SIG-M5 treated with dmso at 0.1 percent for 504 hours (cell line): Measurements from ENCODE around the gene PAGR1.
"Not testable (repeated sequence)": the region's sequence is repeated elsewhere in the genome, so short reads cannot be mapped to it uniquely, and the experiment has no call there.

Experiments
- DNase-seq: peaks from one replicate; lab custom pipeline; 2025; ENCODE audit not compliant: unreplicated experiment; lab: John Stamatoyannopoulos, UW

Gene PAGR1

GRCh38 chr16:29862383-29862883, 46.5 kb downstream of the PAGR1 start:
- peak; percentile 6 for DNase-seq

GRCh38 chr16:29862884-29863668, 47.1 kb downstream of the PAGR1 start, which contains the start of gene CDIPT:
Gene CDIPT, minus strand, starts transcription at chr16:29863226. Its CDS starts 369 bp downstream, at chr16:29862857.
- peak; percentile 95 for DNase-seq

DNA sequence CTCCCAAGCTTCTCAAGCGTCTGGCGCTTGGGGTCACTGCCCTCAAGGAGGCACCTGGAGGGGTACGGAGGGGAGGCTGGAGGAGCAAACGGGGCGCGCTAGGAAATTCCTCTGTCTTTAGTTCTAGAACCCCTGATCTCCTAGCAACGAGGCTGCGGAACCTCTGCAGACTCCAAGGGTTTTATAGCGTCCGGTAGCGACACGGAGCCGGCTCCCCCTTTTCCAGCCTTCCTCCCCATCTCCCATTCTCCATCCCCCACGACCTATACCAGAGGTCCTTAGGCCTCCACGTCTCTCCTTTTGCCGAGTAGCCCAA, 47.7 kb downstream of the PAGR1 start:
- DNase-seq: no peak

DNA sequence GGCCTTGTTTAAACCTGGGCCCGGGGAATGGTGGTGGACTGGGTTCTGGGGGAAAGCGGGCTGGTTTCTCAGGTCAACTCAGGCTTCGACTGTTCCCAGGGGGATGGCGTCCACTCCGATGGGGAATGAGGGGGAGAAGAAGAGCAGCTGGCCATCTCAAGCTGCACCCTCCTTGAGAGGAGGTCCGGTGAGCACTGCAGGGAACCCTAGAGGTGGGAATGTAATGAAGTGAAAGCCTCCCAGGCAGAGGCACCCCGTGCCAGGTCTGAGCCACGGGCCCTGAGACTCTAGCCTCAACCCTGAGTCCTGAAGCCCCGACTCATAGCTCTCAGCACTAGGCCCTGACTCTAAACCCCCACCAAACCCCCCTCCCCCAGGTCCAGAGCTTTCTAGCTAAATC, 48.3 kb downstream of the PAGR1 start:
- no peak for DNase-seq

DNA sequence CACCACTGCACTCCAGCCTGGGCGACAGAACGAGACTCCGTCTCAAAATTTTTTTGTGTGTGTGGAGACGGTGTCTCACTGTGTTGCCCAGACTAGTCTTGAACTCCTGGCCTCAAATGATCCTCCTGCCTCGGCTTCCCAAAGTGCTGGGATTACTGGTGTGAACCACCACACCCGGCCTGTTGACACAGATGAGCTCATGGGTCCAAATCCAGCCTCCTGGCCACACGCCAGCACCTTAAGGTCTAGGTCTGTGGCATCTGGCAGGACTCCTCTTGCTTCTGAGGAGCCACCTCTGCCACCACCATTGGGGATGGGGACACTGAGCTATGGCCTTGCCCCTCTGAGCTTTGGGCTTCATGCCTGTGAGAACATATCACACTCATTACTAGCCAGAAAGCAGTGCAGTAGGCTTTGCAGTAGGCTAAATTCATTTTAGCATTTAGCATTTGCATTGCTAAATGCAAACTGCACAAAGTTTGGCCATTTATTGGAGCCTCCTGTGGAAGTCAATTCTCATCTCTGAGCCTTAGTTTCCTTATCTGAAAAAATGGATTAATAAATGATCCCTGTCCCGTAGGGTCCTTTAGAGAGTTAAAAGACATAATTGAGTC, 52.6 kb downstream of the PAGR1 start:
- DNase-seq: no peak

DNA sequence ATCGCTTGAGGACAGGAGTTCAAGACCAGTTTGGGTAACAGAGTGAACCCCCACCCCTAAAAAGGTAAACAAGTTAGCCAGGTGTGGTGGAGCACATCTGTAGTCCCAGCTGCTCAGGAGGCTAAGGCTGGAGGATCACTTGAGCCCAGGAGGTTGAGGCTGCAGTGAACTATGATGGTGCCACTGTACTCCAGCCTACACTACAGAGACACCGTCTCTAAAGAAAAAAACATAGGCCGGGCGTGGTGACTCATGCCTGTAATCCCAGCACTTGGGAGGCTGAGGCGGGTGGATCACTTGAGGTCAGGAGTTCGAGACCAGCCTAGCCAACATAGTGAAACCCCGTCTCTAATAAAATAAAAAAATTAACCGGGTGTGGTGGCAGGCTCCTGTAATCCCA, 53.1 kb downstream of the PAGR1 start:
- not testable (repeated sequence) for DNase-seq
